NCI-H774 (cell line): Measurements from ENCODE around the gene IL22RA1.

Experiments
- DNase-seq: peaks from one replicate; lab custom pipeline; 2025; lab: John Stamatoyannopoulos, UW

Gene IL22RA1

GRCh38 chr1:24142546-24143534, at the start of gene IL22RA1:
Gene IL22RA1, minus strand, starts transcription at chr1:24143140. Its CDS starts 58 bp downstream, at chr1:24143082.
- no peak for DNase-seq

- no peak for DNase-seq
Observed at GRCh38 chr1:24191860-24192259, 48.9 kb upstream of the IL22RA1 start.

- no peak for DNase-seq
Observed at GRCh38 chr1:24190983-24191461, 48.1 kb upstream of the IL22RA1 start.

GRCh38 chr1:24189528-24189927, 46.6 kb upstream of the IL22RA1 start:
- DNase-seq: no peak

DNA sequence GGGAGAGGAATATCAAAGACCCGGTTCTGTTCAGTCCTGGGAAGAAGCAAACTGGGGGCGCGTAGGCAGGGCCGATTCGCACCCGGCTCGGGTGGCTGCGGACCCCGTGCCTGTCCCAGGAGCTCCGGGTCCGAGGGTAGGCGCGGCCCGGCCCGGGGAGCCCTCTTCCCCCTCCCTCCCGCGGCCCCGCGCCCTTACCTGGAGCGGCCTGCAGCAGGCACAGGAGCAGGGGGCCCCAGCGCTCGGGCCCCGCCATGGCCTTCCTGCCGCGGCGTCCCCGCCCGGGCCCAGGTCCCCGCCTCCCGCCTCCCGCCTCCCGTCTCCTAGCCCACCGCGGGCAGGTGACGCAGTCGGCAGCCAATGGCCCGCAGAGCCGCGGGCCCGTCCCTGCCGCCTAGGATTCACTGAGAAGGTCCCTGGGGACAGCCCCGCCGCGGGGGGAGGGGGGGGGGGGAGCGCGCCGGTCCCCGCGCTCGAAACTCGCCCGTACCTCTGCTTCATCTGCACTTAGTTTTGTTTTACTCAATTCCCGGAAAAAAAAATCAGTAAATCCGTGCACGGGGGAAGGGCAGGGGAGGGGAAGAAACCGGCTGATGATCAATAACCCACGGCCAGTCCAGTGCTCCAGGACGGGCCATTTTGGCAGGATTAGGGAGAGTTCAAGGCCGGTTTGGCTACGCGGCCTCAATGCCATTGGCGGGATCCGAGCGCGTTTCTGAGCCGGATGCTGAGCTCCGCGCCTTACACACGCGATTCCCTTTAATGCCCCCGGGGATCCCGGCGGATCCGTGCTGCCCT, 44.3 kb upstream of the IL22RA1 start, which contains the start of gene IFNLR1:
Gene IFNLR1, minus strand, starts transcription at position 297 of the 798 bp plus-strand sequence. Its CDS starts 41 bp downstream, at position 256.
- peak; percentile 42 for DNase-seq

- DNase-seq: no peak
Observed at GRCh38 chr1:24186711-24186992, 43.7 kb upstream of the IL22RA1 start.

GRCh38 chr1:24186031-24186710, 43.2 kb upstream of the IL22RA1 start:
- DNase-seq: no peak

DNA sequence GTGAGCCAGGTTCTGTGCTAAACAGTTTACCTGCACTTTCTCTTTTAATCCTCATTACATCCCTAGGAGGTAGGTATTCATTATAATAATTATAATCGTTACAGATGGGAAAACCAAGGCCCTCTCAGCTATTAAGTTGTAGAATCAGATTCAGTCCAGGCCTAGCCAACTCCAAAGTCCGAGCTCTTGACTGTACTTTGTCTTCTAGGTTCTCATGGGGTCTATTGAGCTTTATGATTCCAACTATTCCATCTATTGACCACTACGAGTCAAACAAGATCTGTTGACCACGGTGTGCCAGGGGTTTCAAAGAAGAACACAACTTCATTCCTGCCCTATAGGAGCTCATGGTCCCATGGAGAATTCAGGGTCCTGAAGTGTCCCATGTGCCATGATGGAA, 42.1 kb upstream of the IL22RA1 start:
- no peak for DNase-seq

DNA sequence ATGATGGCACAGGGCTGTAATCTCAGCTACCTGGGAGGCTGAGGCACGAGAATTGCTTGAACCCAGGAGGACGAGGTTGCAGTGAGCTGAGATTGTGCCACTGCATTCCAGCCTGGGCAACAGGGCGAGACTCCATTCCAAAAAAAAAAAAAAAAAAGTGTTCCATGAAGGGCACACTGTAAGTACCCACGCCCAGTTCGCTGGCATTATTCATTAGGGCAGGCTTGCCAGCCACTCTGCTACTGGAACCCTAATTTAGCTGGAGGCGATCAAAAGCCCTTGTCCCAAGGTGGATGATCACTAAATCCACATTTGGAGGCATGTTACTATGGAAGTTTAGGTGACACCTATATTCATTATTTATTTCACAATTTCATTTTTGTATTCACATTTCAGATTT, 39.1 kb upstream of the IL22RA1 start:
- no peak for DNase-seq

GRCh38 chr1:24181619-24182018, 38.7 kb upstream of the IL22RA1 start:
- DNase-seq: no peak

GRCh38 chr1:24180676-24181075, 37.7 kb upstream of the IL22RA1 start:
- no peak for DNase-seq

DNA sequence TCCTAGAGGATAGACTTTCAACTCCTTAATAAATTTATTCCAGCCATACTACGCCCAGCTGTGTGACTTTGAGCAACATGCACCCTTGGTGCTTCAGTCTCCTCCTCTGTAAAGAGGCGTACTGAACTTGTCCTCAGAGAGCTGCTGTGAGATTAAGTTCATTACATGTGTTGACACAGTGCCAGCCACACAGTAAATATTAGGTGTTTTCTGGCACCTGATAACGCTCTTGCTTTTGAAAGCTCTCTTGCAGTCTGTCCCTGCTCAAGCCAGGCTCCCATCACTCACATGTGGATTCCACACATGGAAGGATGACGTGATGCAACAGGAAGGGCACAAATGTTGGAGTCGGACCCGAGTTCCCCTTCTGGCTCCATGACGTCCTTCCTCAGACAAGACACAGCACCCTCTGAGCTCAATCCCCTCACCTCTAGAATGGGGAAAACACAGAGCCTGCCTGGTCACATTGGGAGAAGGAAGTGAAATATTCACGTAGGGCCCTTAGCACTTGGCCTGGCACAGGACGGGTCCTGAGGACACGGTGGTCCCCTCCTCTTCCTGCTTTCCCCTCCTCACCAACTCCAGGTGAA, 36.4 kb upstream of the IL22RA1 start:
- DNase-seq: no peak

DNA sequence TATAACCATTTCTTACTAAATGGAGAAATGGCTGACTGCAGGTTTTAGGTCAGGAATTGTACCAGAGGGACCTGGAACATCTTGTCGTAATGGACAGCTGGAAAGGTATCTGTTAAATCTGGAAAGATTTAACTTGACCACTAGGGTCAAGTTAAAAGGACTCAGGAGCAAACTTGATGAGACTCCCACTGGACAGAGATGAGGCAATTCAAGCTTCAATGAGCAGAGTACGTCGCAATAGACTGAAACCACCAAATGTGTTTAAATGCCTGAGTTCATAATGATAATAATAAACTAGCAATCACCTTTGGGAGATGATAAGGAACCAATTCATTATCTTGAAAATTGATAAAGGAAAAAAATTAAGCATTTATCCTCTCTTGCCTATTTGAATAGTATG, 35.5 kb upstream of the IL22RA1 start:
- DNase-seq: no peak

- no peak for DNase-seq
Observed at GRCh38 chr1:24177161-24177560, 34.2 kb upstream of the IL22RA1 start.

- DNase-seq: no peak
Observed at GRCh38 chr1:24175033-24175755, 32.3 kb upstream of the IL22RA1 start.

DNA sequence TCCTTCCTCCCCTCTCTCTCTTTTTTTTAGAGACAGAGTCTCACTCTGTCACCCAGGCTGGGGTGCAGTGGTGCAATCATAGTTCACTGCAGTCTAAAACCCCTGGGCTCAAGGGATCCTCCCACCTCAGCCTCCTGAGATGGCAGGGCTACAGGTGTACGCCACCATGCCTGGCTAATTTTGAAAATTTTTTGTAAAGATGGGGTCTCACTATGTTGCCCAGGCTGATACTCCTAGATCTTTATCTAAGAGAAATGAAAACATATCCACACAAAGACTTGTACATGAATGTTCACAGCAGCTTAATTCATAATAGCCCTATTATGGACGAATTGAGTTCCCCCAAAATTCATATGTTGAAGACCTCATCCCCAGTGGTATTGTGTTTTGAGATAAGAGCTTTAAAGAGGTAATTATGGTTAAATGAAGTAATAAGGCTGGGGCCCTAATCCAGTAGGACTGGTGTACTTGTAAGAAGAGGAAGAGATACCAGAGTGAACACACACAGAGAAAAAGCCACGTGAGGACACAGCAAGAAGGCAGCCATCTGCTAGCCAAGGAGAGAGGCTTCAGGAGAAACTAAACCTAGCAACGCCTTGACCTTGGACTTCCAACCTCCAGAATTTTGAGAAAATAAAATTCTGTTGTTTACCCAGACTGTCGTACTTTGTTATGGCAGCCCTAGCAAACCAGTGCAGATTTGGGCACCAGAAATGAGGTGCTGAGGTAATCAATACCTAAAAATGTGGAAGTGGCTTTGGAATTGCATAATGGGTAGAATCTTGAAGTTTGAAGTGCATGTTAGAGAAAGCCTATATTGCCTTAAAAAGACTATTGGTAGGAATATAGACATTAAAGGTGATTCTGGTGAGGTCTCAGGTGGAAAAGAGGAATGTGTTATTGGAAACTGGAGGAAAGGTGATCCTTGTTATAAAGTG, 31.0 kb upstream of the IL22RA1 start:
- no peak for DNase-seq

GRCh38 chr1:24172598-24172997, 29.7 kb upstream of the IL22RA1 start:
- DNase-seq: no peak

DNA sequence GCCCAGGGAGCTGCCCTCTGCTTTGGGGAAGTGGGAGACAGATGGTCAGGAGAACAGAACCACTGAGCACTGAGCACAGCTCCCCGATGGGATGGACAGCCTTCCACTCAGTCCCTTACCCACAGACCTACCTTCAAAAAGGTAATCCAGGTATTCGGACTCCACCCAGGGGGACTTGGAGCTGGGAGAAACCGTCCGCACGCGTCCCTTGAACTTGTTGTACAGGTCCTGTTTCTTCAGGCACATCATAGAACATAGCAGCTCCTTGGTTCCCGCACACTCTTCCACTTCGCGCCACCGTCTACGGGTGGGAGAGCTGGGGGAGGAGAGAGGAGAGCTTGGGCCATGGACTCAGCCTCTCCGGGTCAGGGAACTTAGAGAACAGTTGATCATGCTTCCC, 26.3 kb upstream of the IL22RA1 start:
- DNase-seq: no peak

DNA sequence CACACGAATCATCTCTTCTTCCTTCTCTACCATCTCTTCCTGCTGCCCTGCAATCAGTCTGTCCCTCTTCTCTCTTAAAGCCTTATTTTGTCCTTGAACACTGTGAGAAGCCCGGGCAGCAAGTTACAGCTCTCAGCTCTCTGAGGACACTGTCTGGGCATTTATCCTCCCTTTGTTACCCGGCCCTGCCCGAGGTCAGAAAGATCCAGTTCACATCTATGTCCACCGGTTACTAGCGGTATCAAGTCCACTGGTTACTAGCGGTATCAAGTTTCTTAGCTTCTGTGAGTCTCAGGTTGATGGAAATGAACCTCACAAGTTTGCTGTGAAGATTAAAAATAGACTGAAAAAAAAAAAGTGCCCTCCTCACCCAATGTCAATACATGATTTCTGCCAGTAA, 25.3 kb upstream of the IL22RA1 start:
- no peak for DNase-seq

- no peak for DNase-seq
Observed at GRCh38 chr1:24167008-24167407, 24.1 kb upstream of the IL22RA1 start.
